Ovary (tissue), 9 donors: Measurements from ENCODE around the gene PLEKHA8. TPM values are rescaled to one million over a fixed set of nuclear protein-coding genes. Genes with fewer than 3 reads are reported as not detected.

Experiments
- DNase-seq, 5 donors: peaks; one replicate each; pipeline ENCODE4 v3.0.0-alpha.2; 2019 to 2020
- H3K27ac ChIP-seq, 2 donors: fragments of 200-600 bp; one replicate each; pipeline versions ENCODE4 v1.5.1 to v1.8.0; 2019 to 2022
- H3K27me3 ChIP-seq: fragments of 200-600 bp; one replicate; pipeline ENCODE4 v1.8.0; 2022
- H3K36me3 ChIP-seq: fragments of 200-600 bp; sonication (generic); one replicate; pipeline ENCODE4 v1.5.1; 2019
- H3K4me1 ChIP-seq: one replicate; pipeline ENCODE4 v1.8.1; 2013; ENCODE audit warnings: mild to moderate bottlenecking, moderate library complexity; ENCODE audit not compliant: insufficient read depth
- H3K4me3 ChIP-seq: fragments of 200-600 bp; sonication (generic); one replicate; pipeline ENCODE4 v1.5.1; 2017
- H3K9me3 ChIP-seq, 2 donors: fragments of 200-600 bp in 1 of 2; sonication (generic) in 1 of 2; one replicate each; pipeline versions ENCODE4 v1.5.1 to v1.8.1; 2013 to 2019; ENCODE audit warnings: mild to moderate bottlenecking in 1 of 2, moderate library complexity in 1 of 2
- EP300 ChIP-seq: sonication (generic); formaldehyde crosslinking; IDR thresholded peaks from one replicate; pipeline ENCODE4 v1.6.1; 2017; ENCODE audit warnings: antibody characterized with exemption
- POLR2A ChIP-seq: fragments of 450-650 bp; IDR thresholded peaks from one replicate; pipeline ENCODE4 v1.6.1; 2017; ENCODE audit warnings: antibody characterized with exemption, mild to moderate bottlenecking, moderate library complexity
- WGBS, 3 donors: extraction: QIAGEN DNeasy Blood & Tissue Kit in 1 of 3; methylation state at CpG; one replicate each; pipeline versions ENCODE4 v1.1.5 to v1.1.7; 2013 to 2017; 5-methylcytosine and 5-hydroxymethylcytosine counted together
- intact Hi-C, 4 donors: fragments of 100-400 bp; cut with DNase I; formaldehyde crosslinking; loops; one replicate each; pipeline versions ENCODE4 v1.11.0 to v1.15.1; 2022 to 2023
- polyA plus RNA-seq, 2 donors: library from polyadenylated mRNA; stranded (reverse); fragments of 200-250 nt in 1 of 2; fragments of 350-450 nt in 1 of 2; fragmentation: Illumina TruSeq in 1 of 2; extraction: RNeasy Lipid Tissue Mini Kit (QIAGEN cat#74804) in 1 of 2; gene quantifications; one replicate each; pipeline ENCODE4 v1.2.3, GENCODE V29; 2013 to 2014
- total RNA-seq, 7 donors: library from RNA; depleted of rRNA in 2 of 7; stranded (reverse); fragments of >200 nt in 2 of 7; fragmentation: NEBNext Ultra II Directional in 3 of 7; extraction: Animal tissue kit (Norgen Biotek cat#: 25700) in 3 of 7; gene quantifications; one replicate each; pipeline versions ENCODE4 v1.1.0 to v1.2.4, GENCODE V29; 2016 to 2023
- TF ChIP-seq, protein P1 (sequence below), 3 donors: fragments of 450-650 bp in 2 of 3; fragments of 200-600 bp in 1 of 3; IDR thresholded peaks; one replicate each; pipeline versions ENCODE4 v1.5.1 to v1.8.0; 2016 to 2022; ENCODE audit warnings: antibody characterized with exemption in 3 of 3, mild to moderate bottlenecking in 1 of 3
- donor health status: DM: no; HTN: no; CAD: no; lungs with moderate emphysema.
- donor health status: DM: no; HTN: no; CAD: no.
- donor health status: Bipolar disorder and iron deficiency.
- donor health status: DM: yes; HTN: yes; CAD: no.
- donor health status: DM: no; HTN: no; CAD: no.
- donor health status: DM: yes; HTN: yes; CAD: no.

The PLEKHA8 gene
- total and polyA plus RNA-seq, 9 donors = 3.1 to 12.8 (median 10.0) TPM

DNA sequence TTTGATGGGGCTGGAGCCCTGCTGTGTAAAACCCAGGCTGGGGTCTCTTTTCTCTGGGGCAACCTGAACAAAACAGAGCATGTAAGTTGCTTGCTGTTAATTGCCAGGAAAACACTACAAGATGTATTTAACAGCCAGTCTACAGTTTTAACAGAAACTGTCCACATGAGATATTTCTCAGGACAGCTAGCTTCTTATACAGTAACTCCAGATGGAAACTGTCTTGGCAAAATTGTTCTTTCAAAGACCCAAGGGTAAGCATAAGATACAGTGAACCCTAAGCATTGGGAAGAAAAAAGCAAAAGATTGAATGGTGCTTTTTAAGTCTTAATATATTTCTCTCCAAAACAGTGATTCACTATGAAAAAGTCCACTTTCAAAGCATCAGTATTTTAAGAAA lies 9.8 kb upstream of the PLEKHA8 start:
- no peak for TF ChIP-seq EP300
- no peak for TF ChIP-seq POLR2A
- TF ChIP-seq, protein P1, sequence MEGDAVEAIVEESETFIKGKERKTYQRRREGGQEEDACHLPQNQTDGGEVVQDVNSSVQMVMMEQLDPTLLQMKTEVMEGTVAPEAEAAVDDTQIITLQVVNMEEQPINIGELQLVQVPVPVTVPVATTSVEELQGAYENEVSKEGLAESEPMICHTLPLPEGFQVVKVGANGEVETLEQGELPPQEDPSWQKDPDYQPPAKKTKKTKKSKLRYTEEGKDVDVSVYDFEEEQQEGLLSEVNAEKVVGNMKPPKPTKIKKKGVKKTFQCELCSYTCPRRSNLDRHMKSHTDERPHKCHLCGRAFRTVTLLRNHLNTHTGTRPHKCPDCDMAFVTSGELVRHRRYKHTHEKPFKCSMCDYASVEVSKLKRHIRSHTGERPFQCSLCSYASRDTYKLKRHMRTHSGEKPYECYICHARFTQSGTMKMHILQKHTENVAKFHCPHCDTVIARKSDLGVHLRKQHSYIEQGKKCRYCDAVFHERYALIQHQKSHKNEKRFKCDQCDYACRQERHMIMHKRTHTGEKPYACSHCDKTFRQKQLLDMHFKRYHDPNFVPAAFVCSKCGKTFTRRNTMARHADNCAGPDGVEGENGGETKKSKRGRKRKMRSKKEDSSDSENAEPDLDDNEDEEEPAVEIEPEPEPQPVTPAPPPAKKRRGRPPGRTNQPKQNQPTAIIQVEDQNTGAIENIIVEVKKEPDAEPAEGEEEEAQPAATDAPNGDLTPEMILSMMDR (IDR thresholded peaks at IDR 0.05) = no peak
- H3K9me3 ChIP-seq = no peaks in the 10 kb centered on the region

DNA sequence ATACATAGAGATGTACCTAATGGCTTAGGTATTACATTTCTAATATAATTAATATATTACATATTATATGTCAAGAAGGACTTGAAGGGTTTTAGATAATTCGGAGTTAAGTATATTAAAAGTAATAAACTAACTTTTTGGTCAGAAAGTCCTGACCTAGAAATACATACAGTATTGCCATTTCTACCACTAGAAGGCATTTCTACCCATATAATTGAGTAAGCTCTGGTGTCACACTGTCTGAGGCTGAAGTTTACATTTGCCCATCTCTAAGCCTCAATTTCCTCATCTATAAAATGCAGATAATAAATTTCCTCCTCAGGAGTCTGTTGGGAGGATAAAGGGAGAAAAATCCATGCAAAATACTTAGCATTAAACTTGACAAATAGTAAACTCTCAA lies 8.8 kb upstream of the PLEKHA8 start:
- no peak for TF ChIP-seq POLR2A
- TF ChIP-seq, protein P1 (IDR thresholded peaks at IDR 0.05) = no peak
- TF ChIP-seq EP300 = no peak
- DNase-seq = no peak
- no peak overlapping the region for H3K27ac ChIP-seq
- no peaks in the 10 kb centered on the region for H3K27me3 ChIP-seq
- H3K36me3 ChIP-seq = no peaks in the 10 kb centered on the region
- intact Hi-C loops = no loop called here
- no peak overlapping the region for H3K4me3 ChIP-seq
- no peaks in the 10 kb centered on the region for H3K9me3 ChIP-seq
- peaks cover 3% of the 10 kb centered on the region for H3K4me1 ChIP-seq
- WGBS, 3 donors = 68 to 85% (median 74%) methylated on average over 1 of the region's 1 CpG

More for the DNA sequence above, 9.8 kb upstream of the PLEKHA8 start:
- intact Hi-C loops = no loop called here
- no peak for DNase-seq
- Histone ChIP-seq H3K27ac (no peak overlapping the region), H3K27me3 (no peaks in the 10 kb centered on the region), H3K36me3 (no peaks in the 10 kb centered on the region), H3K4me1 (peaks cover 2% of the 10 kb centered on the region), H3K4me3 (no peak overlapping the region)

DNA sequence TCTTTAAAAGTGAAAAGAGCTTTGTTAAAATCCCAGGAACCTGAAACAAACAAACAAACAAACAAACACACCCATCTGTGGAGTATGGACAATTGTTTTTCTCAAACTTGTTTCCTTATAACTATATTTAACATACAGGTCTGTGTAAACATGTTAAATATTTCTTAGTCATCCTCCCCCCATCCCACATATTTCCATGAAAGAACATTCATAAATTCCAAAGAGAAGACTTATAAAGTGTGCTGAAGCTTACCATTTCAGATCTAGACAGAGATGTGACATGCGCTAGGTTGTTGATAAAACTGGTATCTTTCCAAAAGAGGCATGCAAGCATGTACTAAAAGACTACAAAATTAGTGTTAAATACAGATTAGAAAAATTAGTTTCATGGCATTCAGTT lies 8.3 kb upstream of the PLEKHA8 start:
- TF ChIP-seq, protein P1 (IDR thresholded peaks at IDR 0.05) = no peak
- TF ChIP-seq POLR2A (no peak), EP300 (no peak)
- WGBS, 3 donors = 95 to 100% (median 99%) methylated on average over 1 of the region's 1 CpG
- H3K27me3 ChIP-seq = no peaks in the 10 kb centered on the region
- no peak overlapping the region for H3K4me3 ChIP-seq
- intact Hi-C loops = no loop called here
- DNase-seq = no peak
- peaks cover 5% of the 10 kb centered on the region for H3K4me1 ChIP-seq
- no peaks in the 10 kb centered on the region for H3K36me3 ChIP-seq
- H3K27ac ChIP-seq = no peak overlapping the region
- no peaks in the 10 kb centered on the region for H3K9me3 ChIP-seq

DNA sequence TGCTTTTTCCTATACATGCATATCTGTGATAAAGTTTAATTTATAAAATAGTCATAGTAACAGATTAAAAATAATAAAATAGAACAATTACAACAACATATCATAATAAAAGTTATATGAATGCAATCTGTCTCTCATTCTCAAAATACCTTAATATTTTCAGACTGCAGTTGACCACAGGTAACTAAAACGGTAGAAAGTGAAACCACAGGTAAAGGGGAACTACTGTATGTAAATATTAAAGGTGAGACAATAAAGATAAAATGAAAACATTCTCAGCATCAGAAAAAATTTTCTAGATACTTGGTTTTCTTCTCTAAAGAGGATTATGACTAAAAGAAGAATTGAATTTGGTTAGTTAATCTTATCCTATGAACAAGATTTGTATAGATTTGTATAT lies 7.7 kb upstream of the PLEKHA8 start:
- Histone ChIP-seq H3K4me1 (peaks cover 11% of the 10 kb centered on the region), H3K27ac (no peak overlapping the region), H3K27me3 (no peaks in the 10 kb centered on the region), H3K9me3 (no peaks in the 10 kb centered on the region), H3K36me3 (no peaks in the 10 kb centered on the region), H3K4me3 (no peak overlapping the region)
- no peak for DNase-seq
- intact Hi-C loops = no loop called here
- 70 to 79% (median 76%) methylated on average over 1 of the region's 1 CpG for whole genome bisulfite sequencing, 3 donors
- TF ChIP-seq, protein P1 (IDR thresholded peaks at IDR 0.05) = no peak
- no peak for TF ChIP-seq EP300
- no peak for TF ChIP-seq POLR2A

DNA sequence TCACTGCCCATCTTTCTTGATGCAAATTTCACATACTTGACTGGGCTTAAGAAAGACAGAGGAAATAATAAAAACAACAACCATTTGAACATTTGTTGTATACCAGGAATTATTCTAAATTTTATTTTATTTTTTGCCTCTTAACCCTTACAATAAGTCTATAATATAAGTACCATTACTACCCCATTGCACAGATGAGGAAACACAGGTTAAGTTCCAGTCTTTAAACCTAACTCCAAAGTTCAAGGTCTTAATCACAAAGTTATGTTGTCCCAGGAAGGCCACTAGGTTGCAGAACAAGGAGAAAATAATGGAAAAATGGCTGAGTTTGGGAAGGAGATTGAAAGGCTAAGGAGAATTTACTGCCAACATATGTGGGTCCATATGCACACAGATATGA lies 5.2 kb upstream of the PLEKHA8 start:
- Histone ChIP-seq H3K4me1 (peaks cover 14% of the 10 kb centered on the region), H3K9me3 (no peaks in the 10 kb centered on the region), H3K4me3 (no peak overlapping the region), H3K27me3 (no peaks in the 10 kb centered on the region), H3K36me3 (no peaks in the 10 kb centered on the region), H3K27ac (no peak overlapping the region)
- intact Hi-C loops = no loop called here
- TF ChIP-seq POLR2A (no peak), EP300 (no peak)
- TF ChIP-seq, protein P1 (IDR thresholded peaks at IDR 0.05) = no peak
- DNase-seq = no peak
